GM21825 (cell line): ENCODE measurements around the gene MALT1.
A peak's percentile ranks its signal among the peaks of the same experiment; 100 is the strongest.
"Not testable (repeated sequence)": the region's sequence is repeated elsewhere in the genome, so short reads cannot be mapped to it uniquely, and the experiment has no call there.

Experiments
- ATAC-seq: cut with Tn5 transposase; IDR thresholded peaks from one replicate; pipeline ENCODE4 v1.9.1; 2021; ENCODE audit warnings: mild to moderate bottlenecking, moderate library complexity; ENCODE audit not compliant: unreplicated experiment

The MALT1 gene

DNA sequence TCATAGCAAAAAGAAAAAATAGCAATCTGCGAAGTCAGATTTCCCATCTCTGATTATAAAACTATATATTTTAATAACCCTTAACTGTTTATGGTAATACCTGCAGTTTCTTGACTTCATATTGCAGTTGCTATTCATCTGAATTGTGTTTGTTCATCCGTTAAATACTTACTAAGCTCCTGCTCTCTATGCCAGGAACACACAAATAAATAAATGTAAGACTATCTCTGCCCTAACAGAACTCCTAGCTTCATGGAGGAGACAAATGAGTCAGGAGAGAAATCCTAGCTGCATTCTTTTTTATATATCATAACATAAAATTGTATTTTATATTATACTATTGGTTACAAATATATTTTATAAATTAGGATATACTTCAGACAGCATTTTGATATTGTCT lies 61.2 kb downstream of the MALT1 start:
- no peak for ATAC-seq

DNA sequence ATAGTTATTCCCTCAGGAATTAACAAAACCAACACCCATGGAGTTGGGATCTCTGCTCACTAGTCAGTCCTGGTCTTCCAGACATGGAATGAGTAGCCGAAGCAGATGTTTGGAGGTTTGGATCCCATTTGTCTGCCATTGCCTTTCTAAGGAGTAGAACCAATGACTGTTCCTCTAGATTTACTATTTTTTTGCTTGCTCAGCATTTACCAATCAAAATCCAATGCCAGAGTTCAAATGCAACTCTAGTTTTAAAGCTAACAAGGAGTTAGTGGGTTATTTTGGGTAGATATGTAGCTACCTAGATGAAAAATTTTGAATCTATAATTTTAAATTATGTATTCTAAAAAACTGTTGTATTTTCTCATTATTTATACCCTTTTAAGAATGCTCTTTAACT lies 62.6 kb downstream of the MALT1 start:
- ATAC-seq: no peak

DNA sequence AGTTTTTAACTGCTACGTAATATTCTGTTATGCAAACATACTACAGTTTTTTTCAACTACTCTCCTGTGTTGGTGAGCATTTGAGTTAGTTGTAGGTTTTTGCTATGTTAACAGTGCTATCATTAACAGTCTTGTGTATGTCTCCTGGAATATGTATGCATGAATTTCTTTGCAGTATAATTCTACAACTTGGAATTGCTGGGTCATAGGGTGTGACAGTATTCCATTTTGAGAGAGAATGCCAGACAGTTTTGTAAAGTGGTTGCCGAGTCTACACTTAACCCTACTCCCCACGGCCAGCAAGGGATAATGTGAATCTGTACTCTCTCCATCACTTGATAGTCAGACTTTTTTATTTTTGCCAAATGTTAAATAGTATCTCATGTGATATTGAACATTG lies 67.1 kb downstream of the MALT1 start:
- ATAC-seq: no peak

DNA sequence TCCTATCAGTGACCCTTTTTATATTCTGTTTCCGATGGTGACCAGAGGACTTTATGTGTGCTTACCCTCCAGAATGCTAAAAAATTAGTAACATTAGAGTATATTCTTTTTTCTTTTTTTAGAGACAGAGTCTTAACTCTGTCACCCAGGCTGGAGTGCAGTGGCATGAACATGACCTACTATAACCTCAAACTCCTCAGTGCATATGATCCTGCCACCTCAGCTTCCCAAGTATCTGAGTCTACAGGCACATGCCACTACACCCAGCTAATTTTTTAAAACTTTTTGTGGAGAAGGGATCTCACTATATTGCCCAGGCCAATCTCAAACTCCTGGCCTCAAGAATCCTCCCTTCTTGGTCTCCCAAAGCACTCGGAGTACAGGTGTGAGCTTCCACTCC lies 74.6 kb downstream of the MALT1 start:
- ATAC-seq: no peak

DNA sequence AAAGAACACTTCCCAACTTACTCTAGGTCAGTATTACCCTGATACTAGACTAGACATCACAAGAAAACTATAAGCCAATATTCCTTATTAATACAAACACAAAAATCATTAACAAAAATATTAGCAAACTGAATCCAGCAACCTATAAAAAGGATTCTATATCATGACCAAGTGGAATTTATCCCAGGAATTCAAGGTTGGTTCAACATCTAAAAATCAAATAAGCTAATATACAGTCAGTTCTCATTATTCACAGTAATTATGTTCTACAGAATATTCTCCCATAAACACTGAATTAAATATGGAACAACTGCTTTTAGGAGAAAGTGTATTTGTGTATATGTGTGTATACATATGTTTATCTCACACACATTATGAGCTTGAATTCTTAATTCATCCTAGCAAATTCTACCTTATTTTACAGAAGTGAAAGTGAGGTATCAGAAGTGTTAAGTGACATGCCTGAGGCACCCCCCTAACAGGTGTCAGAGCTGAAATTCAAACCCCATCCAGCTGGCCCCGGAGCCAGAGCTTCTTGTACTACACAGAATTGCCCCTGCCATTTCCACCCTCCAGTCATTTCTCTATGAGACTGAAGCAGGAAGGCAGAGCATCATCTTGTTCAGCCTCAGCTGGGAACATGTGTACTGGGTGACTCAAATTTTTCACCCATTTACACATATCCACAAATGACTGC lies 77.8 kb downstream of the MALT1 start:
- ATAC-seq: no peak

DNA sequence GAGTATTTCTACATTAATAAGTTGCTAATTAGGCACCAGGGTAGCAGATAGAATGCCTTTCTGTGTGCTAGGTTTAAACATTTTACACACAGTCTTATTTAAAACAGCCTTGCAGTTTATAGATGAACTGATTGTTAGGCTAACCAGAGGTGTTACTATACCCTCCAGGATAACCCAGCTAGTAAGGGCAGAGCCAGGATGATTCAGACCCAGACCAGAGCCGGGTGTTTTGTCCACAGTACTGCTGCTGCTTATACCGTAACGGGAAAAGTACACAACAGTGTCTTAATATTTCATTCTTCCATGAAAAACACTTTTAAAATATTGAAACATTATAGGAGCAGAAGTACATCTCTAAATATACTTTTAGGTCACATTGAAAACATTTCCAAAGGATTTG lies 82.7 kb downstream of the MALT1 start:
- no peak for ATAC-seq

DNA sequence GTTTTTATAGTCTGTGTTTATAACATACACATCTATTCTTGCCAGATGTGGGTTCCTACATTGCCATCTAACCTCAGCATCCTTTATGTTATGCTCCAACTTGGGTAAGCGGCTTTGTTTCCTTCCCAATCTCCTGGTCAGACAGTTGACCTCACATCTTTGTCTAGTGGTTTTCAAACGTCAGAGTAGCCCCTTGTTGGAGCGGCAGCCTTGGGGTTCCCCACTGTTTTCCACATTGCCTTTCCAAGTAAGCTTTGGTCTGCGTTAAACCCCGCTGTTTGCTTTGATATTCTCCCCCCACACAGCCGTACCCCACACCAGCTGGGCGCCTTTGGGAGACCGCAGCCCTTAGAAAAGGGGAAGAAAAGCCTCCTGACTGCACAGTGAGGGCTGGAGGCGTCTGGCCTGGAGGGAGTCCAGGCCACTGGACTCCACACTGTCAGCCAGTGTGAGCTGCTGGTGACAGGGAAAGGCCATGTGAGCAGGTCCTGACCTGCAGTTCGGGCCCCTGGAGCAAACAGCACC lies 83.3 kb downstream of the MALT1 start:
- no peak for ATAC-seq

DNA sequence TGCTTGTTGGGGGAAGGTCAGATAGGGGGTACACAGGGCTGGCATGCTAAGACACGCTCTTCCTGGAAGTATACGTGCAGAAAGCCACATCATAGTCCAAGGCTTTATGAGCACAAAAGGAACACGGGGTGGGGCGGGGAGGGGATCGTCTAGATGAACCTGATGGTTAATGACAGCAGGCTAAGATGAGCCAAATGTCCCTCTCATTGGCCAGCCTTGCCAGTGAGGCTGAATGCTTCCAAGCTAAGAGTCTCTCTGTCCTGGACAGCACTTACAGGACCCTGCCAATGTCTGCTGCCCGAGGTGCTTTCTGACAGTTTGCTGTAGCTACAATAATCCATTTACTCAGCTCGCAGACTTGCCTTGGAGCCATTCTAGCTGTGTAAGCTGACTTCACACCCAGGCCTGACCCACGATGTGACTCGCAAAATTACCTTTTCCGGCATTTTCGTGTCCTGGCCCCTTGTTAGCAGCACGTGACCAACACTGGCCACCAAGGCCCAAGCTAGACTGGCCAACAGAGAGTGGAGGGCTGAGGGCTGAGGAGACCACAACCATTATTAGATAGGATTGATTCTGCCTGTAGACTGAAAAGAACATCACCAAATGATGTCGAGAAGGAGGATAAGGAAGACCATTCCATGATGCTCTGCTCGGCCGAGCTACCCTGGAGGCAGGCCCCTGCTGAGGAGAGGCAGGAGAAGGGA lies 84.2 kb downstream of the MALT1 start:
- ATAC-seq: no peak

DNA sequence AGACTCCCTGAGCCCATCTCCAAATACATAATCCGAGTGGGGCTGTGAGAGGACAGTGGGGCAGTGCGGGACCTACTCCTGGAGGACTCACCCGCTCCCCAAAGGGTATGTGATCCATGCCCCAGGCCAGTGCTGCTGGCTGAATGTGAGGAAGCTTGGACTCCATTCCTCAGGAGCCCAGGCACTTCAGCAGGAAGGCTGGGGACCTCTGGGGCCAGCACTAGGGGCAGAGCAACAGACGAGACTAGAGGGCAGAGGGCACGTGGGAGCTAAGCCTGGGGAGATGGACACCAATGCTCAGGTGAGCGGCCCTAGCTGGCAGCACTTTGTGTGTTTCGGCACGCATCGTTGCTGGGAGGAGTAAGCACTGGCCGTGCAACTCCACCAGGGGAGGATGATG lies 84.9 kb downstream of the MALT1 start:
- no peak for ATAC-seq

DNA sequence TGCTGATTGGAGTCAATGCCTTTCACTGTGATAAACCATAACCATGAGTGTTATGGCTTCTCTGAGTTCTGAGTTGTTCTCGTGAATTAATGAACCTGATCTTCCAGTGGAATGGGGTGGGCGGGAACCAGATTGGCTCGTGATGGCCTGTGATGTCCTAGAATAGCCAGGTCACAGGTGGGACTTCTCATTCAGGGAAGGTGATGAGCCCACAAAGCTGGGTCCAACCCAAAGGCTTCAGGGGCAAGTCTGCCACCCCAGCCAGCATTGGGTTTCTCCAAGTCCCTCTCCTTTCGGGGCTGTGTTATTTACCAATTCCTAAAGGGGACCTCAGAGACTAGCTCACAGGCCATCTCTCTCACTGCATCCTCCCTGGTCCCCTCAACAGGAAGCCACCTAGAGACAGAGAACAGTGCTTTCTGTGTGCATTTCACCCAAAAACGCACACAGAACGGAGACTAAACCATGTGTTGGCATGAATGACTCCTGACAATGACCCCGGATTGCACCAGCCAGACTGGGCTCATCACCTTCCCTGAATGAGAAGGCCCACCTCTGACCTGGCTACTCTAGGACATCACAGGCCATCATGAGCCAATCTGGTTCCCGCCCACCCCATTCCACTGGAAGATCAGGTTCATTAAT lies 85.5 kb downstream of the MALT1 start:
- ATAC-seq: no peak

DNA sequence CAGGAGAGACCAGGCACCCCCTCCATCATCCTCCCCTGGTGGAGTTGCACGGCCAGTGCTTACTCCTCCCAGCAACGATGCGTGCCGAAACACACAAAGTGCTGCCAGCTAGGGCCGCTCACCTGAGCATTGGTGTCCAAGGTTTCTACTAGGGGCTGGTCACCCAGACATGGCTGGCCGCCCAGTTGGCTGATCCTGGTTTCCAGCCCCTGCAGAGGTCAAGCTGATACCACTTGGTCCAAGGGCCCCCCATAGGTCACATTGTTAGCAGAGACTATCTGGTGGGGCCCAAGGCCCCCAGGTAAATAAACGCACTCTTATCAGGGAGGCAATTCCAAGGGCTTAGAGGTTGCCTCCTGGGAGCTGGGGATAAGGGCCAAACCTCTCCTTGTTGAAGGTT lies 86.1 kb downstream of the MALT1 start:
- ATAC-seq: not testable (repeated sequence)

DNA sequence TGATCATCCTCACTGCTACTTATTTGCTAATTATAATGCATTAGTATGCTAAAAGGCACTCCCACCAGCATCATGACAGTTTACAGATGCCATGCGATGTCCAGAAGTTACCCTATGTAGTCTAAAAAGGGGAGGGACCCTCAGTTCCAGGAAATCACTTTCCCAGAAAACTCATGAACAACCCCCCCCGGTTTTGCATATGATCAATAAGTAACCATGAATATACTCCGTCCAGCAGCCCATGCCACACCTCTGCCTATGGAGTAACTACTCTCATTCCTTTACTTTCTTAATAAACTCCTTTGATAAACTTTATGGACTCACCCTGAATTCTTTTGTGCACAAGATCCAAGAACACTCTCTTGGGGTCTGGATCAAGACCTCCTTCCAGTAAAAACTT lies 86.8 kb downstream of the MALT1 start:
- no peak for ATAC-seq

DNA sequence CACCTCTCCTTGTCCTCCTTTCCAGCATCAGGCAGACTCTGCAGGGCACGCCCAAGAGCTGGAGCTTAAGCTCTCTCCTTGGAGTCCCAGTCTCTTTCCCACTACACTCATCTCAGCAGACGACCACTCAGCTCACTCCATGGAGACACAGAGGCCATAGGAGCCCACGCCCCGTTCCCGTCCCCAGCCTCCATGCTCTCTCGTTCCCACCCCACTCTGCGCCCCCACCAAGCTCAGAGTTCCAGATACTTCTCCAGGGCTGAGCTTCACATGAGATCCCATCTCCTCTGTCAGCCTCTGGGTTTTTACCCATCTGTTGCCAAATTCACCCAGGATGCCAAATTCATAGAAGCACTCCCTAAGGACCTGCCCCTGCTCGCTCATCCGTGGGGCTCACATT lies 87.3 kb downstream of the MALT1 start:
- ATAC-seq: no peak

DNA sequence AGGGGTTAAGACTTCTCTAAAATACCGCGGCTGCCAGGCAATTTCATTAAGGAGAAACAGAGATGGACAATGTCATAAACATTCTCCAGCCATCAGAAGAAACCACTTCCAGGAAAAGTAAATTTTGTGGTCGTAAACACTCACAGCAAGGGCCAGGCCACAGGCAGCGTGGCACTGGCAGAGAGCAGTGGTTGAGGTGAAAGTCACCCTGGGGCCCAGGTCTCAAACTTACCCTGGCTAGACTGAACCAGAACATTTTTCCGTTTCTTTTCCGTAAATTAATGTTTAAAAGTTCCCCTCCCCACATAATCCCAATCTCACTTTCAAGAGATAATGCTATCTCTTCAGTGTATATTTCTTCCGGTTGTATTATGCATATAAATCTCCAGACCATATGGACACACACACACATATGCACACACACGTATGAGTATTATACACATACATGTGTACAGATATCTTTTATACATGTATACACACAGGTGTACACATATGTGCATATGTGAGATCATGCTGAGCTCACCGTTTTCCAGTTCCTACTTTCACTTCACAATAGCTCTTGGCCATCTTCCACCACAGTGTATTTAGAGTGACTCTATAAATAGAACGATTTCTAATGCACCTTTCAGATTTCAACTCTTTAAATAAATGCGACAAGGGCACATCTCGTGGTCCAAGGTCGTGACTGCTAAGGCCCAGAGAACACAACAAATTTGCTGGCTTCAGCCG lies 90.1 kb downstream of the MALT1 start:
- peak; percentile 60 for ATAC-seq

DNA sequence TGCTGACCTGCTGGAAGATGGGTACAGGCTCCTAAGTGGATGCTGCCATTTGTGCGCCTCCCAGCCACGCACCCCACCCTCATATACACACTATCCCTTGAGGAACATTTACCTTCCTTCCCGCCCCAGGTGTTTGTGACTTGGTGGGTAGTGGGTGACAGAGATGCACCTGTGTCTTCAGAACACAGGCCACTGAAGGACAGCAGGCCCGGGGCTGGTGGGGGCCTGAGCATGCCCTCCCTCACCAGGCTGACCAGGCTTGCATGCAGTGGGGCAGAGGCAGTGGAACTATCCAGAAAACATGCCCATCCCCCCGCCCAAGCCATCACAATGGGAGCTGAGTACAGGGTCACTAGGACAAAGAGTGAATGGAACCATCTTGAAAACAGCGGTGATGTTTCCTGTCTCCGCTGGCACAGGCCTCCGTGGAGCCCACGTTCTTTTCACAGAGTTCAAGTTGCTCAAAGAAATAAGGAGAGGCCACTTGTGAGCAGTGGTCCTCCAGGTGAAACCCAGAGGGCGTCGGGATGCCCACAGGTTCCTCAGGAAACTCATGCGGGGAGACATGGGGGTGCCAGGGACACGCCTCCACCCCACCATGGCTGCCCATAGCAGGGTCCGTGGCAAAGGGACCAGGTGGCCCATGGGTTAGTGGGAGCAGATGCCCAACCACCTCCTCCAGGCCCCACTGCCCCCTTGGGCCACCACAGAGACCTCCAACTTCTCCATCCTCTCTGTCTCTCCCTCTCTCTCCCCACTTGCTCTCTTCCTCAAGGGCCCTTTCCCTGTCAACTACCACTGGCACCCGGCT lies 90.9 kb downstream of the MALT1 start:
- ATAC-seq: peak; percentile 3

DNA sequence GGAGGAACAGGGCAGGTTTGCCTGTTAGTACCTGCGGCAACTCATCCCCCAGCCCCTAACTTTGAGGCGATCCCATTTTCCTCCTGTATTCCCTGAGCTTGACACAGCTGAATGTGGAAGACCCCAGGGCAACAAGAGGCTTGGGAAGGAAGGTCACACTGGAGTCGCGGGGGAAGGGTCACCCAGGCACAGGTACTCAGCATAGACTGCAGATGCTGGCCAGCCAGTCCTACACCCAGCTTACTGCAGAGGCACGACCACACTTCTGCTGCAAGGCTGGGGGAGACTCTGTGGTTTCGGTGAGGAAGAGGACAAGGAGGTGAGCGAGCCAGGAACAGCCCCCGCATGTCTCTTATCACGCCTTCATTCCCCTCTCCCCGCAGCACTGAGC lies 91.5 kb downstream of the MALT1 start:
- ATAC-seq: no peak

DNA sequence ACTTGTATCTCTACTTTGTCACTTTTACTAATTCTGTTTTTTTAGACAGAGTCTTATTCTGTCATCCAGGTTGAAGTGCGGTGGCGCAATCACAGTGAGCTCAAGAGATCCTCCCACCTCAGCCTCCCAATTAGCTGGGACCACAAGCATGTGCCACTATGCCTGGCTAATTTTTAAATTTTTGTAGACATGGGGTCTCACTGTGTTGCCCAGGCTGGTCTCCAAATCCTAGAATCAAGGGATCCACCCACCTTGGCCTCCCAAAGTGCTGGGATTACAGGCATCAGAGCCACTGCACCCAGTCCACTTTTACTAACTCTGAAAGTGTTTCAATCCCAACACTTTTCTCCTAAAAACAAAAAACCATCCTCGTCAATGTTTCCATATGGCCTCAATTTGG lies 94.9 kb downstream of the MALT1 start:
- ATAC-seq: no peak

DNA sequence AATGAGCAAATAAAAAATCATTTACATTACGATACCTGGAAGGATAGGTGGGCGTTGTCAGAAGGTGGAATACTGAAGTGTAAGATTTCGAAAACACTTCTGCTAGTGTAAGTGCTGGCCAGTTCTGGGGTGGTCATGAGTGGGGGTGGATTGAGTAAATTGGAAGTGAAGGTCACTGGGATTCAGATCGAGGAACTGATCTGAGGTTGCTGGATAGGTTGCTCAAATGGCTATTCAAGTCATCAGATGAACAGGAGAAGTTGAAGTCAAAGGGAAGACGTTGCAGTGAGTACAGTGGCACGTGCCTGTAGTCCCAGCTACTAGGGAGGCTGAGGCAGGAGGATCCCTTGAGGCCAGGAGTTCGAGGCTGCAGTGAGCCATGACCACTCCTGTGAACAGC lies 95.7 kb downstream of the MALT1 start:
- no peak for ATAC-seq

DNA sequence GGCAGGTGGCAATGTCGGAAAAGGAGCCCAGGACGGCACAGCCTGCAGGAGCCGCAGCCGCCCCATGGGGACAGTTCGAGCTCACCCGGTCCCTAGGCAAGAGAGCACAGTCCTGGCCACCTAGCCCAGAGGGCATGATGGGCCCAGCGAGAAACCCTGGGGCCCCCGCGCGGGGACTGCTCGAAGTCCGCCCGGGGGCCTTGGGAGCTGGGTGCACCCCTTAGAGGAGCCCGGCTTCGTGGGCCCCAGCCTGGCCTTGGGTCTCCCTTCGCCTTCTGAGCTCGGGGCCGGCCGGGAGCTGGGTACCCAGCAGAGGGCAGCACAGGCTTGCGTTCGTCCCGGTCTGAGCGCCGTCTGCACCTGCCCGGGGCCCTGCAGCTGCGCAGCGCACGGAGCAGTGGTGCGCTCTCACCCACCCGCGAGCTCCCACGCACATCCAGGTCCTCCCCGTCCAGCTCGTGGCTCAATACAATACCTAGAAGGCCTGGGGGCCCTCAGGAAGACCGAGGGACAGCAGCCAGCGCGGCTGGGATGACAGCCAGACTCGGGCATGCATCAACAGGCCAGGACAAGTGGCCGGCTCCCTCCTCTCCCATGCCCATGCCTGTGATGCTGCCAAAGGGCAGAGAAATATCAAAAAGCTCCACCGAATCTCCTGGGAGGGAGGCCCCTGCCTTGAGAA lies 97.2 kb downstream of the MALT1 start:
- peak; percentile 88 for ATAC-seq

DNA sequence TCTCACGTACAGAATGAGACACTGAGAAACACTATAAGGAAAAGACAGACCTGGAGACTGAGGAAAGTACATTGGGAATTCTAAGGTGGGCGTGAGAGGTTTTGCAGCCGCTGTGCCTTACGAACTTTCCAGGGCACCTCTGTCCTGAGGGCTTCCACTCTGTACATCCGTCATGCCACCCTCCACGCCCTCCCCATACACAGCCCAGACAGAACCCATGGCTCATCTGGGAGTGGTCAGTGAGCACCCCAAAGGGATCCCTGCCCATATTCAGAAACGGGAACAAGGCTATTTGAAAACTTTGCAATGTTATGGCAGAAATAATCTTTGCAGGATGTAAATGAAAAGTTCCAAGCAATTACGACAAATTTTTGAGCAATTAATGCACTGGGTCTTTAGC lies 98.1 kb downstream of the MALT1 start:
- no peak for ATAC-seq
